Left forelimb (tissue), 1 donor: ENCODE results near the gene RRM2.
A peak's percentile ranks its signal among the peaks of the same experiment; 100 is the strongest.
"Not testable (repeated sequence)": the region's sequence is repeated elsewhere in the genome, so short reads cannot be mapped to it uniquely, and the experiment has no call there.

Experiments used
- DNase-seq: peaks from one replicate; pipeline ENCODE4 v3.0.0-alpha.2; 2018; ENCODE audit warnings: low spot score

RRM2 gene

GRCh38 chr2:10091182-10091888 is 31.2 kb upstream of the RRM2 start:
- no peak for DNase-seq

- not testable (repeated sequence) for DNase-seq
Observed at GRCh38 chr2:10091889-10092244, 30.7 kb upstream of the RRM2 start.

DNA sequence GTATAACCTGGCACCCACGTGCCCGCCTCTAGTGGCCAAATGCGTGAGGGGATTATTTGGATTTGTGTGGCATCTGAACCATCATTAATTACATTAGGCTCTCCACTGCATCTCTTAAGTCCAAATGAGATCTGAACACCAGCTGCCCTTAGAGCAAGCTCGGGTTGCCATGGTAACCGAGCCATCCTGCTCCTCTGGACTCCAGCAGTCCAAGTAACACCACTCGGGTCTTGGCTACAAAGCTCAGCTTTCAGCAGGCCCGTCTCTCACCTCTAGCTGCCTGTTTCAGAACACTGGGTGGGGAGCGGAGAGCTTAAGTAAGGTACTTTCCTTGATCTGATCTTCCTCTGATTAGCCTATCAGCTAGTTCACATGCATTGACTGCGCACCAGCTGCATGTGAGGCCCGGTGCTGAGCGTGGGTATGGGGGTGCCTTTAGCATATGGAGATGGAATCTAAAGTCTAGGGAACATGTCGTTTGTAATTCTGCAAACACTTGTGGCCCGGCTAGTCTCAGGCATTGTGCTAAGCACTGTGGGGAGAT is 28.2 kb upstream of the RRM2 start:
- no peak for DNase-seq

DNA sequence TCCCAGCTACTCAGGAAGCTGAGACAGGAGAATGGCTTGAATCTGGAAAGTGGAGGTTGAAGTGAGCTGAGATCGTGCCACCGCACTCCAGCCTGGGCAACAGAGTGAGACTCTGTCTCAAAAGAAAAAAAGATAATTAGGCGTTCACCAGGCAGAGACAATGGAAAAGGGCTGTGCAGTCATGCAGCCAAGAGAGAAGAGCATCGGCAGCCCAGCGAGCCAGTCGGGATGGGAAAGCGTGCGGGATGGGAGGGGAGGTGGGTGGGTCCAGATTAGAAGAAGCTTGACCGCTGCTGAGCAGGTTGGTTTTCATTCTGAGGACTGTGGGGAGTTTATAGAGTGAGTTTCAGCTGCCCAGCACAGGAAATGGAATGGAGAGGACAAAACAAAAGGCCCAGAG is 27.4 kb upstream of the RRM2 start:
- no peak for DNase-seq

DNA sequence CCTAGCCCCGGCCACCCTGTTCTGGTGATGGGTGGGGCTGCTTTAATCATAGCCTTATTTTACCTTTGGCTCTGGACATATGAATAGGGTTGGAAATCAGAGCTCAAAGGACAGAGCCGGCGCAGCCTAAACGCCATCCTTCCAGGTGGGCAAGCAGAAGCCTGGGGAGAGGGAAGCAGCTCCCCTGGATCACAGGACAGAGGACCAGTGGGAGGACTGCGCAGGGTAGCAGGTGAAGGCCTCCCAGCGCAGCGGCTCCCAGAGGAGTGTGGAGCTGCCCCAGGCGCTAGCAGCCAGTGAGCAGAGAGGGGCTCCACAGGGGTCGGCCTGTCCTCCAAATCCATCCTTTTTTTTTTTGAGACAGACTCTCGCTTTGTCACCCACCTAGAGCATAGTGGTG is 25.9 kb upstream of the RRM2 start:
- DNase-seq = no peak

- peak; percentile 75 for DNase-seq
Observed at GRCh38 chr2:10097352-10098148, 25.0 kb upstream of the RRM2 start.

GRCh38 chr2:10101491-10101890 is 21.0 kb upstream of the RRM2 start:
- no peak for DNase-seq

GRCh38 chr2:10103179-10103578 is 19.4 kb upstream of the RRM2 start:
- no peak for DNase-seq

DNA sequence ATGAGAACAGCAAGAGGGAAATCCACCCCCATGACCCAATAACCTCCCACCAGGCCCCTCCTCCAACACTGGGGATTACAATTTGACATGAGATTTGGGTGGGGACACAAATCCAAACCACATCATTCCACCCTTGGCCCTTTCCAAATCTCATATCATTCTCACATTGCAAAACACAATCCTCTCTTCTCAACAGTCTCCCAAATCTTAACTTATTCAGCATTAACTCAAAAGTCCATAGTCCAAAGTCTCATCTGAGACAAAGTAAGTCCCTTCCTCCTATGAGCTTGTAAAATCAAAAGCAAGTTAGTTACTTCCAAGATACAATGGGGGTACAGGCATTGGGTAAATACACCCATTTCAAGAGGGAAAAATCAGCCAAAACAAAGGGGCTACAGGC is 17.6 kb upstream of the RRM2 start:
- not testable (repeated sequence) for DNase-seq

- DNase-seq = no peak
Observed at GRCh38 chr2:10109311-10109710, 13.2 kb upstream of the RRM2 start.

DNA sequence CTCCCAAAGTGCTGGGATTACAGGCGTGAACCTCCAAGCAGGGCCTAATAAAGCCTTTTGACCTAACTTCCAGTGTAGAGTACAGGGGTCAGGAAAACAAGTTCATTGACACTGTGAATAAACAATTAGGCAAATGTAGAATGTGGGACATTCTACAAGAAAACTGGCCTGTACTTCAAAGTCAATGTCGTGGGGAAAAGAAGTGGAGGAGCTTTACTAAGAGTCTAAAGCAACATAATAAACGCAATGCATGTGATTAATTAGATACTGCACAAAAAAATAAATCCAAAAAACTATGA is 3.6 kb upstream of the RRM2 start:
- no peak for DNase-seq

- DNase-seq = no peak
Observed at GRCh38 chr2:10119601-10120157, 2.9 kb upstream of the RRM2 start.

DNA sequence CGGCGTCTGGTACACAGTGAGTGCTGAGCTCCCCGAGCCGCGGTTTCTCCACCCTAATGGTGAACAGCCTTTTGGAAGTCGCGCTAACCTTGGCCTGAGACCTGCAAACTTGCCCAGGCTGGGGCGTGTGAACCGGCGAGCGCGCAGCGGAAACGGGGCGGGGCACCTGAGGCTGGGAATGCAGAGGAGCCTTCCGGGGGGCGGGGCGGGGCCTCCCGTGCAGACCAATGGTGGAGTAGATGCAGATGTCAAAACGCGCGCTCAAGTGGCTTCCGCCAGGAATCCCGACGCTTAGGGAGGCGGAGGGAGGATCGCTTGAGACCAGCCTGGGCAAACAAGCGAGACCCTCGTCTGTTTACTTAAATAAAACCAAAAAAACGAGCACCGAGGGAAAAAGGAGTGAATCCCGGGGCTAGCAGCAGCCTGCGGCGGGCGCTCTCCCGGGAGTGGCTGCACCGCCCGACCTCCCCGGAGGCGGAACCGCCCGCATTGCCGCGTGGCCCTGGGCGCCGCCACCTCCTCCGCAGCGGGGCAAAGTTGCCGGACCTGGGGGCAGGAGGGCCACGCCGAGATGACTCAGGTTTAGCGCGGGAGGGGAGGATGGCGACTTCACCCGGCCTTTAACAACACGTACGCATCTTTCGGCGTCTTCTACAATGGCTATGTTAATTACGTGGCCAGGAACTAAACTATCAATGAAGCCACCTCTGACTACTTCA is 2.2 kb upstream of the RRM2 start:
- peak; percentile 88 for DNase-seq

- DNase-seq = no peak
Observed at GRCh38 chr2:10120877-10121574, 1.5 kb upstream of the RRM2 start.

DNA sequence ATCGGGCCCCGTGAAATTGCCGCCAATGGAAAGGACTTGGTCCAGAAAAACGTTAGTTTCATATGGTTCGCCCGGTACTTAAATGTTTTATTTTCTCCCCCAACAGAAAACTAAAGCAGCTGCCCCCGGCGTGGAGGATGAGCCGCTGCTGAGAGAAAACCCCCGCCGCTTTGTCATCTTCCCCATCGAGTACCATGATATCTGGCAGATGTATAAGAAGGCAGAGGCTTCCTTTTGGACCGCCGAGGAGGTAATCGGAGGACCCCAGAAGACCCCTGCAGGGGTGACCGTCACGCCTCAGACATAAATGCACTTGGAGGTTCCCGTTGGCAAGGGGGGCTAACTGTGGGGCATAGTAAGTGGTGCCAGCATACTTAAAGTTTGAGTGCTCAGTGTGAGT is 742 bp downstream of the RRM2 start:
- DNase-seq = no peak

DNA sequence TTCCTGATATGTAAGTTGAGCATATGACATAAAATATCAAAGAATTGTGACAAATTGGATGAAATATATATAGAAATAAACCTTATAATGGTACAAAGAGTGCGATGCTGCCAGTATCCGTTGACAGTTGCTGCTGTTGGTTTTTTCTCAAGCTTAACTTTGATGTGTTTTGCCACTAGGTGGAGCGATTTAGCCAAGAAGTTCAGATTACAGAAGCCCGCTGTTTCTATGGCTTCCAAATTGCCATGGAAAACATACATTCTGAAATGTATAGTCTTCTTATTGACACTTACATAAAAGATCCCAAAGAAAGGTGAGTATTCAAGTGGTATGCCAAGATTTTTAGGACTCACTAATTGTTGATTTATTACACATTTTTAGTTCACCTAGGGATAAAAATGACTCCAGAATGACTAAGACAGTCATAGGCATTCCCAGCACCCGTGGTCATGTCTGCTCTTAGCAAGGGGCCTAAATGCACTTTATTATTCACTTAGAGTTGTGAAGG is 2.1 kb downstream of the RRM2 start:
- DNase-seq = no peak

GRCh38 chr2:10125842-10126631 is 3.5 kb downstream of the RRM2 start:
- DNase-seq = no peak

- no peak for DNase-seq
Observed at GRCh38 chr2:10126632-10127026, 4.1 kb downstream of the RRM2 start.

DNA sequence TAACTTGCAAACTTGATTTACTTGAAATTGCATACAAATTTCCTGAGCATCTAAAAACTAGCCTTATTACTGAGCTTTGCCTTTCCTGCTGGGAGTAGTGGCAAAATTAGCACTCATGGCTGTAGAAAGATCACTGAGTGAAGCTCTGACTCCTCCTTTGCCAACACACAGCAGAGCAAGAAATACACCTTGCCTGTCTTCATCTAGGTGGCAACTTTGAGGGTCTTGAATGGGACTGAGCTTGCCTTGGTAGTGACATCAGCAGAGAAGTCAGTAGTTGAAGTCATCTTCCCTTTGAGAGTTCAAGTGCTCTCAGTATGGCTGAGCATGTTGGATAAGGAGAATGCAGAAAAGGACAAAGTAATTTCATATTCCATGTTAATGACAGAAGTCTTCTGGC is 5.9 kb downstream of the RRM2 start:
- no peak for DNase-seq

GRCh38 chr2:10129490-10129889 is 7.0 kb downstream of the RRM2 start:
- DNase-seq = no peak

- DNase-seq = no peak
Observed at GRCh38 chr2:10132043-10132575, 9.6 kb downstream of the RRM2 start.
